Pancreas (tissue), 10 donors: ENCODE measurements around the gene DRD2. TPM values are rescaled to one million over a fixed set of nuclear protein-coding genes. Genes with fewer than 3 reads are reported as not detected.

Source experiments
- ATAC-seq, 4 donors: fragments of 200-7000 bp; cut with Tn5 transposase; one replicate each; pipeline versions ENCODE4 v1.8.0 to v1.9.1; 2020; ENCODE audit warnings: mild to moderate bottlenecking in 4 of 4, moderate library complexity in 4 of 4
- DNase-seq, 6 donors: peaks; one replicate each; pipeline ENCODE4 v3.0.0-alpha.2; 2020
- FAIRE-seq: peaks from 2 replicates; lab custom pipeline; 2012; peaks lifted over from hg19 to GRCh38; lab: Jason Lieb, UNC
- H3K27ac ChIP-seq, 4 donors: fragments of 200-600 bp; sonication (generic); 1 replicate in 3 of 4; 2 replicates in 1 of 4; pipeline versions ENCODE4 v1.5.0 to v1.8.0; 2020
- H3K27me3 ChIP-seq, 4 donors: fragments of 200-600 bp; one replicate each; pipeline ENCODE4 v1.8.0; 2021
- H3K36me3 ChIP-seq, 3 donors: fragments of 200-600 bp; sonication (generic) in 1 of 3; one replicate each; pipeline versions ENCODE4 v1.5.0 to v1.8.0; 2020 to 2021
- H3K4me1 ChIP-seq, 3 donors: fragments of 200-600 bp; one replicate each; pipeline ENCODE4 v1.8.0; 2021
- H3K4me3 ChIP-seq, 4 donors: fragments of 200-600 bp; sonication (generic) in 2 of 4; one replicate each; pipeline versions ENCODE4 v1.5.0 to v1.8.0; 2020 to 2021
- H3K9me3 ChIP-seq, 4 donors: fragments of 200-600 bp; one replicate each; pipeline ENCODE4 v1.8.0; 2021
- CTCF ChIP-seq, 4 donors: fragments of 200-600 bp; sonication (generic) in 3 of 4; IDR thresholded peaks; one replicate each; pipeline versions ENCODE4 v1.5.0 to v1.8.0; 2021; ENCODE audit warnings: antibody characterized with exemption in 4 of 4
- WGBS, 2 donors: extraction: QIAGEN DNeasy Blood & Tissue Kit; methylation state at CpG; one replicate each; pipeline ENCODE4 v1.1.7; 2013; 5-methylcytosine and 5-hydroxymethylcytosine counted together
- intact Hi-C, 3 donors: fragments of 100-400 bp; cut with DNase I; formaldehyde crosslinking; loops; one replicate each; pipeline versions ENCODE4 v1.11.1 to v1.14.2; 2022
- polyA plus RNA-seq, 2 donors: library from polyadenylated mRNA; stranded (reverse); fragments of 200-250 nt; gene quantifications; one replicate each; pipeline ENCODE4 v1.2.3, GENCODE V29; 2013
- total RNA-seq, 6 donors: library from RNA; stranded (reverse); fragmentation: NEBNext Ultra II Directional in 4 of 6; extraction: Animal tissue kit (Norgen Biotek cat#: 25700) in 4 of 6; gene quantifications; one replicate each; pipeline versions ENCODE4 v1.2.1 to v1.2.4, GENCODE V29; 2021 to 2023
- donor health status: healthy with polysubstance abuse.
- donor health status: DM: no; HTN: no; CAD: no; lungs with moderate emphysema.
- donor health status: DM: no; HTN: no; CAD: no.
- donor health status: control.
- donor health status: control.
- donor health status: Bipolar disorder and iron deficiency.
- donor health status: DM: yes; HTN: yes; CAD: no.
- donor health status: DM: no; HTN: no; CAD: no.
- donor health status: DM: no; HTN: no; CAD: no.
- donor health status: DM: yes; HTN: yes; CAD: no.

The DRD2 gene
- total and polyA plus RNA-seq, 8 donors: 0.19 to 0.63 (median 0.34) TPM; not detected in 5

DNA sequence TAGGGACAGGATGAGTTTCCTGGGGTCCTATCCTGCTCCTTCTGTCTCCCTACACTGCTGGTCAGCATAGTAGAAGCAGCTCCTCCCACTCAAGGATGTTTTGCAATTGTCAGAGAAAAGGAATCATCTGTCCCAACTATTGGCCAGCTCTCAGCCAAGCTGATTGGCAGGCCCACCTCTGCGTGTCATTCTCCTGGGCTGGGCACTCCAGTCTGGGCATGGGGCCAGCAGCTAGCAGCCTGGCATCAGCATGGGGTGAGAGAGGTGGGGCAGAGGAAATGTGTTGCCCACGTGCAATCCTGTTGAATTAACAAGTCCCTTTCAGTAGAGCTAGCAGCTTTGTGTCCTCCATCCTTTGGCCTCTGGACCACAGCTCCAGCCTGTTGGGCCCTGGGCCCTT lies 73.5 kb downstream of the DRD2 start:
- peak; percentile 75 to 95 (median 92) for ATAC-seq
- H3K27me3 ChIP-seq: no peaks in the 10 kb centered on the region
- H3K36me3 ChIP-seq: no peaks in the 10 kb centered on the region
- no peak overlapping the region for H3K27ac ChIP-seq
- no peak overlapping the region for H3K4me3 ChIP-seq
- no peak for FAIRE-seq
- H3K9me3 ChIP-seq: no peaks in the 10 kb centered on the region
- no peak for TF ChIP-seq CTCF (IDR thresholded peaks at IDR 0.05)
- peak; percentile 44 to 84 (median 72) for DNase-seq
- no peaks in the 10 kb centered on the region for H3K4me1 ChIP-seq
- intact Hi-C loops: no loop called here
- WGBS, 2 donors: 3 to 4% methylated on average over 2 of the region's 2 CpGs

- FAIRE-seq: no peak
- no peaks in the 10 kb centered on the region for H3K4me1 ChIP-seq
- DNase-seq: no peak
- H3K4me3 ChIP-seq: no peak overlapping the region
- ATAC-seq: no peak
- no peak overlapping the region for H3K27ac ChIP-seq
- intact Hi-C loops: no loop called here
- 63 to 71% methylated on average over 5 of the region's 5 CpGs for WGBS, 2 donors
- no peaks in the 10 kb centered on the region for H3K9me3 ChIP-seq
- TF ChIP-seq CTCF (IDR thresholded peaks at IDR 0.05): no peak
- H3K27me3 ChIP-seq: no peaks in the 10 kb centered on the region
- no peaks in the 10 kb centered on the region for H3K36me3 ChIP-seq
Observed at GRCh38 chr11:113400631-113401230, 74.5 kb downstream of the DRD2 start.

DNA sequence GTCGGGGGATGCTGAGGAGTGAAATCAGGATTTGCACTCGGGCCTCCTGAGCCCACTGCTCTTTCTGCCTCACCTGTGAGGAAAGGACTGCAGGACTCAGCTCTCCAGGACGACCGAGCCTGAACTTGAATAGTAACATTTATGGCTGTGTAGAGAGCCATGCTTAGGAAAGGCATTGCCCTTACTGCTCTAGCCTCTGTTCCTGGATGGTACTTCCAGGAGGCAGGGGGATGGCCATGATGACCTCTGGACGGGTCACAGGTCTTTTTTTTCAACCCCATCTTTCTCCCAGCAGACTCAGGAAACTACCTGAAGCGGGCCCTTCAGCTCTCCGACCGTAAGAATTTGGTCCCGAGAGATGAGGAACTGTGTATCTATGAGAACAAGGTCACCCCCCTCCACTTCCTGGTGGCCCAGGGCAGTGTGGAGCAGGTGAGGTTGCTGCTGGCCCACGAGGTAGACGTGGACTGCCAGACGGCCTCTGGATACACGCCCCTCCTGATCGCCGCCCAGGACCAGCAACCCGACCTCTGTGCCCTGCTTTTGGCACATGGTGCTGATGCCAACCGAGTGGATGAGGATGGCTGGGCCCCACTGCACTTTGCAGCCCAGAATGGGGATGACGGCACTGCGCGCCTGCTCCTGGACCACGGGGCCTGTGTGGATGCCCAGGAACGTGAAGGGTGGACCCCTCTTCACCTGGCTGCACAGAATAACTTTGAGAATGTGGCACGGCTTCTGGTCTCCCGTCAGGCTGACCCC lies 76.3 kb downstream of the DRD2 start:
- H3K27me3 ChIP-seq: no peaks in the 10 kb centered on the region
- no peak for TF ChIP-seq CTCF (IDR thresholded peaks at IDR 0.05)
- FAIRE-seq: no peak

DNA sequence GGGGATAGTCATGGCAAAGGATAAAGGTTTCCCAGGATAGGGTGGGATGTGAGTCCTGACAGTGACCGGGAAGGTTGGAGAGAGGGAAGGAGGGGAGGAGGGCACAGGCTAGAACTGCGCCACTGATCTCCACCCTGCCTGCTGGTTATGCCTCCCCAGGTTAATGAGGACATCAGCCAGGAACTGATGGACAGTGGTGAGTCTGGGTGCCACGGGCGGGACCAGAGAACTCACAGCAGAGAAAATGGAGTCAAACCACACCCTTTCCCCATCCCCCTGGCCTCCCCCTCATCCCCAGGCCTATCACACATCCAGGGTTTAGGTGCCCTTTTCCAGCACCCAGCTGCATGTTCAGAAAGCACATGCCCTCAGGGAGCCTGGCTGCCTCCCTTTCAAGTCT lies 77.4 kb downstream of the DRD2 start:
- FAIRE-seq (no peak), ATAC-seq (no peak)

More for the DNA sequence above, 76.3 kb downstream of the DRD2 start:
- WGBS, 2 donors: 72 to 80% methylated on average over 24 of the region's 24 CpGs
- DNase-seq (no peak), ATAC-seq (no peak)
- Histone ChIP-seq H3K9me3 (no peaks in the 10 kb centered on the region), H3K4me3 (no peak overlapping the region), H3K27ac (no peak overlapping the region), H3K36me3 (no peaks in the 10 kb centered on the region), H3K4me1 (no peaks in the 10 kb centered on the region)
- intact Hi-C loops: no loop called here

More for the DNA sequence above, 77.4 kb downstream of the DRD2 start:
- H3K4me1 ChIP-seq: no peaks in the 10 kb centered on the region
- H3K36me3 ChIP-seq: no peaks in the 10 kb centered on the region
- intact Hi-C loops: no loop called here
- no peak for DNase-seq
- H3K27ac ChIP-seq: no peak overlapping the region
- no peaks in the 10 kb centered on the region for H3K9me3 ChIP-seq
- H3K27me3 ChIP-seq: no peaks in the 10 kb centered on the region
- WGBS, 2 donors: 85 to 86% methylated on average over 4 of the region's 4 CpGs
- no peak overlapping the region for H3K4me3 ChIP-seq
- no peak for TF ChIP-seq CTCF (IDR thresholded peaks at IDR 0.05)
